HUES6 (cell line): ENCODE results near the gene WWOX.
"Not testable (repeated sequence)": the region's sequence is repeated elsewhere in the genome, so short reads cannot be mapped to it uniquely, and the experiment has no call there.

Experiments used
- H3K27ac ChIP-seq: 2 replicates; pipeline ENCODE4 v1.7.0; 2013; ENCODE audit warnings: low read depth, mild to moderate bottlenecking, low read length, inconsistent platforms
- H3K27me3 ChIP-seq: 2 replicates; pipeline ENCODE4 v1.6.1; 2013; ENCODE audit warnings: low read length; ENCODE audit not compliant: control insufficient read depth, insufficient read depth
- H3K36me3 ChIP-seq: 2 replicates; pipeline ENCODE4 v1.6.1; 2013; ENCODE audit warnings: low read length; ENCODE audit not compliant: control insufficient read depth, insufficient read depth
- H3K4me1 ChIP-seq: 2 replicates; pipeline ENCODE4 v1.6.1; 2013; ENCODE audit warnings: low read length; ENCODE audit not compliant: control insufficient read depth, insufficient read depth
- H3K4me3 ChIP-seq: 2 replicates; pipeline ENCODE4 v1.5.1; 2013; ENCODE audit warnings: low read depth, low read length
- H3K9ac ChIP-seq: one replicate; pipeline ENCODE4 v1.6.1; 2013; ENCODE audit warnings: mild to moderate bottlenecking, low read length
- H3K9me3 ChIP-seq: 2 replicates; pipeline ENCODE4 v1.6.1; 2013; ENCODE audit warnings: low read depth, low read length; ENCODE audit not compliant: control insufficient read depth, insufficient read depth

The WWOX gene

GRCh38 chr16:78684030-78684611 lies 584.7 kb downstream of the WWOX start:
- H3K9me3 ChIP-seq: no peaks in the 10 kb centered on the region
- no peak overlapping the region for H3K4me3 ChIP-seq
- H3K4me1 ChIP-seq: no peaks in the 10 kb centered on the region
- no peak overlapping the region for H3K9ac ChIP-seq
- no peaks in the 10 kb centered on the region for H3K27me3 ChIP-seq
- no peak overlapping the region for H3K27ac ChIP-seq
- H3K36me3 ChIP-seq: no peaks in the 10 kb centered on the region

DNA sequence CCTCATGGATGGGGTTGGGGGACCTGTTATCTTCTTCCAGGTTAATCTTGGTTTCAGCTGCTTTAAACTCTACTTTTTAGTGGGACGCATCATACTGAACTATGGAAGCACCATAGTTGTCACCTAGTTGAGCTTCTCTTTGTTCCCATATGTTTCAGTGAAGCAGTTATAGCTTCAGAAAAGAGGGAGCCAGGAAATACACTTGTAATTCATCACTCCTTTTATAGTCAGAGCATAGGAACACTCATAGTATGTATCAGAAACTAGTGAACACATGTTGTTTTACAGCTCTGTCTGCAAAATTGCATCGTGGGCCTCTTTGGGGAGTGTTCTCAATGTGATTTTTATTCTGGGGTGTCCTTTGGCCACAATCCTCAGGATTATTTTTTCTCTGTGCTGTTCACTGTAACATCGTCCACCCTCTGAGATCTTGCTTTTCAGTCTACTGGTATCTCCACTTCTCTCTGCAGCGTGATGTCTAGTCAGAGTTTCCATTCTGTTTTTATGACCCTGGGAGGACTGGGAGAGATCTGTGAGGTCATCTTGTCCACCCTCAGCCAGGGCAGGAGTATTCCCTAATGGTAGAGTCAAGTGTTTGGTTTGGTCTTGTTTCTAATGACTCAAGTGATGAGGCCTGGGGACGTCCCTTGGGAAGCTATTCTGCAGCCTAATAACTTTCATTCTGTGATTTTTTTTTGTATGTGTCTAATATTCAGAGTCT lies 585.4 kb downstream of the WWOX start:
- H3K9me3 ChIP-seq: no peaks in the 10 kb centered on the region
- no peak overlapping the region for H3K27ac ChIP-seq
- no peaks in the 10 kb centered on the region for H3K27me3 ChIP-seq

DNA sequence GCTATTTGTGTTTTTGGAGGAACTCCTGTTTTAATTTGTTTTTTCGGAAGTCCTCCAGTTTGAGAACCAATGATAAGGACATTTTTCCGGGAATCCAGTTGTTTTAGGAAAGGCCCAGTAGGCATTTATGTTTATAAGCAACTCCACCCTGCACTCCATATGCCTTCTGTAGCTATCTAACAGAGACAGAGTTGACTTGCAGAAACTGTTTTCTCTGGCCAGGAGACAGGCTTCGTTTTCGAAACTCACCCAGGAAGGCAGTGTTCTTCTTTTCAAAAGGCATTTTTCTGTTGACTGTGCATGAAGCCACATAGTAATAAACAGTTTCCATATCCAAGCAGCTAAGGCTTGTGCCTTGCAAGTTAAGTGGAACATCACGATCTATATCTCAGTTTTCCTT lies 587.1 kb downstream of the WWOX start:
- no peaks in the 10 kb centered on the region for H3K36me3 ChIP-seq
- no peaks in the 10 kb centered on the region for H3K9me3 ChIP-seq
- no peak overlapping the region for H3K9ac ChIP-seq
- H3K4me1 ChIP-seq: no peaks in the 10 kb centered on the region
- H3K27me3 ChIP-seq: no peaks in the 10 kb centered on the region
- no peak overlapping the region for H3K4me3 ChIP-seq
- no peak overlapping the region for H3K27ac ChIP-seq

More for the DNA sequence above, 585.4 kb downstream of the WWOX start:
- H3K4me1 ChIP-seq: no peaks in the 10 kb centered on the region
- no peak overlapping the region for H3K9ac ChIP-seq
- H3K4me3 ChIP-seq: no peak overlapping the region
- no peaks in the 10 kb centered on the region for H3K36me3 ChIP-seq

DNA sequence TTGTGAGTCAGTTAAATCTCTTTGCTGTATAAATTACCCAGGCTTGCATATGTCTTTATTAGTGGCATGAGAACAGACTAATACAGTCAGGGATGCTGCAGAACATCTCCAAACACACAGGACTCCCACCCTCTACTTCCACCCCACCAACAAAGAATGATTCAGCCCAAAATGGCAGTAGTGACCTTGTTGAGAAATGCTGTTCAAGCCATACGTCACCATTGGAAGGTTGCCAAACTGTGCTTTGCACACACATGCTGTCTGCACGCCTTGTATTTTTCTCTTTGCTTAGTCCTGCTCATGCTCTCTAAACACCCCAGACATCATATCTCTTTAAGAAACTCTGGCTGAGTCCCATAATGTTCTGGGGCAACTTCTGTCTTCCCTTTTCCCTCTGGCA lies 589.6 kb downstream of the WWOX start:
- no peaks in the 10 kb centered on the region for H3K36me3 ChIP-seq
- H3K27ac ChIP-seq: no peak overlapping the region
- no peaks in the 10 kb centered on the region for H3K9me3 ChIP-seq
- no peaks in the 10 kb centered on the region for H3K27me3 ChIP-seq
- H3K4me3 ChIP-seq: no peak overlapping the region
- no peaks in the 10 kb centered on the region for H3K4me1 ChIP-seq
- H3K9ac ChIP-seq: no peak overlapping the region

GRCh38 chr16:78689536-78689935 lies 590.1 kb downstream of the WWOX start:
- no peaks in the 10 kb centered on the region for H3K27me3 ChIP-seq
- H3K9me3 ChIP-seq: no peaks in the 10 kb centered on the region
- no peaks in the 10 kb centered on the region for H3K4me1 ChIP-seq
- H3K9ac ChIP-seq: no peak overlapping the region
- H3K4me3 ChIP-seq: no peak overlapping the region
- no peaks in the 10 kb centered on the region for H3K36me3 ChIP-seq
- no peak overlapping the region for H3K27ac ChIP-seq

GRCh38 chr16:78690510-78690909 lies 591.1 kb downstream of the WWOX start:
- Histone ChIP-seq H3K9ac (no peak overlapping the region), H3K36me3 (no peaks in the 10 kb centered on the region), H3K4me3 (no peak overlapping the region), H3K27ac (no peak overlapping the region), H3K27me3 (no peaks in the 10 kb centered on the region), H3K9me3 (no peaks in the 10 kb centered on the region), H3K4me1 (no peaks in the 10 kb centered on the region)

- H3K4me3 ChIP-seq, H3K9ac ChIP-seq, H3K9me3 ChIP-seq, H3K36me3 ChIP-seq, H3K27ac ChIP-seq, H3K27me3 ChIP-seq, H3K4me1 ChIP-seq: not testable (repeated sequence)
These were observed 592.3 kb downstream of the WWOX start for GRCh38 chr16:78691746-78692145.

- Histone ChIP-seq H3K9ac (no peak overlapping the region), H3K9me3 (no peaks in the 10 kb centered on the region), H3K27ac (no peak overlapping the region), H3K4me1 (no peaks in the 10 kb centered on the region), H3K27me3 (no peaks in the 10 kb centered on the region), H3K4me3 (no peak overlapping the region), H3K36me3 (no peaks in the 10 kb centered on the region)
These were observed 594.0 kb downstream of the WWOX start for GRCh38 chr16:78693496-78693895.

GRCh38 chr16:78694414-78694813 lies 595.0 kb downstream of the WWOX start:
- Histone ChIP-seq H3K27ac (no peak overlapping the region), H3K27me3 (no peaks in the 10 kb centered on the region), H3K4me1 (no peaks in the 10 kb centered on the region), H3K9ac (no peak overlapping the region), H3K9me3 (no peaks in the 10 kb centered on the region), H3K4me3 (no peak overlapping the region), H3K36me3 (no peaks in the 10 kb centered on the region)

- Histone ChIP-seq H3K4me1 (no peaks in the 10 kb centered on the region), H3K9me3 (no peaks in the 10 kb centered on the region), H3K4me3 (no peak overlapping the region), H3K36me3 (no peaks in the 10 kb centered on the region), H3K9ac (no peak overlapping the region), H3K27ac (no peak overlapping the region), H3K27me3 (no peaks in the 10 kb centered on the region)
These were observed 595.9 kb downstream of the WWOX start for GRCh38 chr16:78695391-78695790.

- no peaks in the 10 kb centered on the region for H3K27me3 ChIP-seq
- no peaks in the 10 kb centered on the region for H3K4me1 ChIP-seq
- H3K9me3 ChIP-seq: no peaks in the 10 kb centered on the region
- H3K9ac ChIP-seq: no peak overlapping the region
- H3K36me3 ChIP-seq: no peaks in the 10 kb centered on the region
- H3K4me3 ChIP-seq: no peak overlapping the region
- H3K27ac ChIP-seq: no peak overlapping the region
These were observed 597.3 kb downstream of the WWOX start for GRCh38 chr16:78696797-78697196.
